GM12892 (cell line): ENCODE data around the gene ASIC2.

Source experiments
- POLR2A ChIP-seq: IDR thresholded peaks from 2 replicates; pipeline ENCODE4 v1.6.1; 2011; ENCODE audit warnings: low read depth, low read length, control low read depth
- POLR2AphosphoS5 ChIP-seq: IDR thresholded peaks from 2 replicates; pipeline ENCODE4 v1.6.1; 2011; ENCODE audit warnings: low read depth, low read length, control low read depth

- TF ChIP-seq POLR2A (no peak), POLR2AphosphoS5 (no peak)
Observed at GRCh38 chr17:33079201-33079600, 213.9 kb downstream of the ASIC2 start.
